GM12878 (cell line): ENCODE data around the gene NFATC2. TPM values are rescaled to one million over a fixed set of nuclear protein-coding genes. Genes with fewer than 3 reads are reported as not detected.

Experiments
- ATAC-seq: fragments of 200-7000 bp; cut with Tn5 transposase; 3 replicates; pipeline ENCODE4 v1.9.1; 2020; ENCODE audit warnings: mild to moderate bottlenecking, moderate library complexity
- BruUV-seq: library from RNA; stranded (reverse); fragments of 400-500 nt; replicated peaks from 2 replicates; lab custom pipeline; 2021; lab: Mats Ljungman, UMichigan
- CTCF ChIA-PET: fragments of 300-600 bp; sonication (Branson Sonifier 250); formaldehyde crosslinking; extraction: SDS; loops from one replicate; lab custom pipeline; 2021; ENCODE audit warnings: inconsistent platforms; lab: Yijun Ruan, JAX
- POLR2A ChIA-PET: fragments of 350-600 bp; formaldehyde crosslinking; extraction: SDS; loops from one replicate; lab custom pipeline; 2021; ENCODE audit warnings: inconsistent platforms; lab: Charles Lee
- RAD21 ChIA-PET: fragments of 300-600 bp; sonication (Branson Sonifier 250); formaldehyde crosslinking; loops from one replicate; lab custom pipeline; 2023; ENCODE audit warnings: antibody characterized with exemption; ENCODE audit not compliant: unreplicated experiment; lab: Charles Lee
- SMC1A ChIA-PET: fragments of 300-600 bp; sonication (Branson Sonifier 250); formaldehyde crosslinking; loops from one replicate; lab custom pipeline; 2023; ENCODE audit not compliant: unreplicated experiment, uncharacterized antibody; lab: Charles Lee
- DNase-seq: peaks from one replicate; pipeline ENCODE4 v3.0.0-alpha.2; 2011; ENCODE audit warnings: low read depth, low spot score
- FAIRE-seq: peaks from 3 replicates; lab custom pipeline; 2011; peaks lifted over from hg19 to GRCh38; lab: Jason Lieb, UNC
- H2AFZ ChIP-seq: 2 replicates; pipeline ENCODE4 v1.6.0; 2011; ENCODE audit warnings: low read depth, low read length, control low read depth; ENCODE audit not compliant: control insufficient read depth
- H3K27ac ChIP-seq: 2 replicates; pipeline ENCODE4 v1.5.1; 2011; ENCODE audit warnings: control low read depth; ENCODE audit not compliant: control insufficient read depth, insufficient read depth
- H3K27me3 ChIP-seq, 2 experiments: replicated peaks in 1 of 2; 2 replicates each; pipeline versions ENCODE4 v1.6.0 to v1.6.1; 2011; ENCODE audit warnings: low read length in 1 of 2; ENCODE audit not compliant: control insufficient read depth in 2 of 2, insufficient read depth in 2 of 2
- H3K36me3 ChIP-seq, 2 experiments: 2 replicates each; pipeline ENCODE4 v1.5.1; 2011; ENCODE audit warnings: low read length in 1 of 2; ENCODE audit not compliant: control insufficient read depth in 2 of 2, insufficient read depth in 2 of 2
- H3K4me1 ChIP-seq: 2 replicates; pipeline ENCODE4 v1.6.1; 2011; ENCODE audit warnings: mild to moderate bottlenecking, low read length, moderate library complexity, mixed read lengths; ENCODE audit not compliant: control insufficient read depth, insufficient read depth
- H3K4me2 ChIP-seq: 2 replicates; pipeline ENCODE4 v1.6.0; 2011; ENCODE audit warnings: control low read depth; ENCODE audit not compliant: control insufficient read depth, insufficient read depth
- H3K4me3 ChIP-seq: fragments of 200-600 bp; sonication (generic); 2 replicates; pipeline ENCODE4 v1.5.1; 2016
- H3K79me2 ChIP-seq: 2 replicates; pipeline ENCODE4 v1.6.0; 2011; ENCODE audit warnings: low read length; ENCODE audit not compliant: control insufficient read depth, insufficient read depth
- H3K9ac ChIP-seq: 2 replicates; pipeline ENCODE4 v1.8.0; 2011; ENCODE audit warnings: low read length, control low read depth, mixed read lengths; ENCODE audit not compliant: control insufficient read depth, insufficient read depth
- H3K9me3 ChIP-seq: replicated peaks from 3 replicates; pipeline ENCODE4 v1.5.1; 2011; ENCODE audit warnings: mild to moderate bottlenecking, low read length; ENCODE audit not compliant: control insufficient read depth, insufficient read depth
- H4K20me1 ChIP-seq: 2 replicates; pipeline ENCODE4 v1.6.0; 2011; ENCODE audit not compliant: control insufficient read depth, insufficient read depth
- BACH1 ChIP-seq: fragments of 450-650 bp; IDR thresholded peaks from 2 replicates; pipeline ENCODE4 v1.6.1; 2017; ENCODE audit warnings: mild to moderate bottlenecking, borderline replicate concordance
- BCL3 ChIP-seq: IDR thresholded peaks from 2 replicates; pipeline ENCODE4 v1.6.1; 2011; ENCODE audit warnings: borderline replicate concordance, low read depth, mild to moderate bottlenecking, moderate library complexity, low read length; ENCODE audit not compliant: insufficient read depth, poor library complexity, severe bottlenecking
- CBX5 ChIP-seq: sonication (generic); IDR thresholded peaks from 2 replicates; pipeline ENCODE4 v1.6.1; 2016; ENCODE audit warnings: low read depth, moderate library complexity, mild to moderate bottlenecking, inconsistent platforms
- DPF2 ChIP-seq: fragments of 450-650 bp; IDR thresholded peaks from 2 replicates; pipeline ENCODE4 v1.6.1; 2017; ENCODE audit warnings: mild to moderate bottlenecking
- EGR1 ChIP-seq, 2 experiments: IDR thresholded peaks; 1 replicate in 1 of 2; 2 replicates in 1 of 2; pipeline ENCODE4 v1.6.1; 2011 to 2012; ENCODE audit warnings: low read depth in 2 of 2, low read length in 2 of 2, borderline replicate concordance in 1 of 2, mild to moderate bottlenecking in 1 of 2, moderate library complexity in 1 of 2
- ETV6 ChIP-seq, 2 experiments: fragments of 450-650 bp in 1 of 2; IDR thresholded peaks in 1 of 2; conservative IDR thresholded peaks in 1 of 2; 2 replicates each; pipeline ENCODE4 v1.6.1; 2014; ENCODE audit warnings: antibody characterized with exemption in 1 of 2, borderline replicate concordance in 1 of 2, low read depth in 1 of 2, mild to moderate bottlenecking in 1 of 2, moderate library complexity in 1 of 2
- NFYA ChIP-seq: IDR thresholded peaks from 2 replicates; pipeline ENCODE4 v1.6.1; 2011; ENCODE audit warnings: low read depth, mild to moderate bottlenecking, low read length, improper control_type of control experiment, borderline replicate concordance
- POLR2A ChIP-seq: IDR thresholded peaks from 2 replicates; pipeline ENCODE4 v1.6.1; 2011; ENCODE audit warnings: low read depth, mild to moderate bottlenecking, low read length
- RUNX3 ChIP-seq: IDR thresholded peaks from 2 replicates; pipeline ENCODE4 v1.6.1; 2012; ENCODE audit warnings: low read length, inconsistent platforms
- TAF1 ChIP-seq: IDR thresholded peaks from 2 replicates; pipeline ENCODE4 v1.6.1; 2011; ENCODE audit warnings: mild to moderate bottlenecking, low read depth, low read length, borderline replicate concordance
- TCF3 ChIP-seq: IDR thresholded peaks from 2 replicates; pipeline ENCODE4 v1.6.1; 2012; ENCODE audit warnings: low read depth, mild to moderate bottlenecking, low read length, borderline replicate concordance; ENCODE audit not compliant: insufficient read depth
- WGBS: methylation state at CpG from one replicate; pipeline ENCODE4 v1.1.6; 2016; ENCODE audit warnings: low lambda C conversion rate; ENCODE audit not compliant: insufficient replicate concordance, insufficient coverage; ENCODE audit errors: missing lambda C conversion rate; 5-methylcytosine and 5-hydroxymethylcytosine counted together
- in situ Hi-C: fragments of 300-500 bp; cut with MboI; formaldehyde crosslinking; loops from 9 replicates; pipeline ENCODE4 v1.14.3; 2018; ENCODE audit warnings: mixed read lengths
- intact Hi-C: fragments of 100-400 bp; cut with micrococcal nuclease; formaldehyde crosslinking; loops from one replicate; pipeline ENCODE4 v1.14.2; 2022; ENCODE audit not compliant: unreplicated experiment
- polyA plus RNA-seq, 11 experiments: library from polyadenylated mRNA; depleted of rRNA in 4 of 11; unstranded in 6 of 11; stranded (reverse) in 5 of 11; fragments of >200 nt; fragmentation: Nextera tagmentation in 4 of 11; fragmentation: Illumina TruSeq in 1 of 11; extraction: Ambion mirVana in 4 of 11; extraction: Trizol in 1 of 11; gene quantifications; 1 replicate in 1 of 11; 2 replicates in 10 of 11; pipeline versions ENCODE4 v1.2.1 to v1.2.3, GENCODE V29; 2011 to 2016; ENCODE audit warnings: inconsistent platforms in 2 of 11, missing spikeins in 2 of 11, low read depth in 1 of 11
- total RNA-seq, 4 experiments: library from RNA; depleted of rRNA in 3 of 4; stranded (reverse); fragments of >200 nt in 3 of 4; fragmentation: Illumina TruSeq in 1 of 4; extraction: Trizol in 1 of 4; gene quantifications; 2 replicates each; pipeline versions ENCODE4 v1.2.1 to v1.2.3, GENCODE V29; 2013 to 2021

NFATC2 gene
- total and polyA plus RNA-seq, 10 of the 15 experiments (the other 5 are each of a cell fraction or from before 2014, with no cell fraction given): 3.3 to 20.0 (median 7.3) TPM

- no peaks in the 10 kb centered on the region for H3K79me2 ChIP-seq
- H3K4me2 ChIP-seq: no peak overlapping the region
- no peak overlapping the region for H3K27ac ChIP-seq
- ATAC-seq: no peak
- DNase-seq: no peak
- H3K27me3 ChIP-seq: no peaks in the 10 kb centered on the region
- ChIA-PET CTCF (interaction anchor here (0.6 to 1.6 kb wide), 2 partner anchors 10 to 1213 kb away, joined by 3 to 4 read pairs; no protein-coding TSS in a partner anchor), SMC1A (no interaction called here), POLR2A (interaction anchor here (2.6 kb wide), 1 partner anchor 13 kb away, joined by 8 read pairs; no protein-coding TSS in a partner anchor), RAD21 (interaction anchor here (1.7 kb wide), 1 partner anchor 9 kb away, joined by 5 read pairs; no protein-coding TSS in a partner anchor)
- no TSS peak for BruUV-seq
- peaks cover 3 to 9% of the 10 kb centered on the region in 2 experiments; a peak in 3 of 4 replicates for H3K36me3 ChIP-seq
- no peaks in the 10 kb centered on the region for H4K20me1 ChIP-seq
- no peak overlapping the region for H3K4me3 ChIP-seq
- FAIRE-seq: no peak
- WGBS: 100% methylated on average over 1 of the region's 1 CpG
- intact Hi-C loops: no loop called here
- TF ChIP-seq CBX5 (no peak), TAF1 (no peak), RUNX3 (no peak), TCF3 (no peak), DPF2 (no peak), NFYA (no peak), BCL3 (no peak), POLR2A (no peak), ETV6 (conservative IDR thresholded peaks at IDR 0.05 in 1 of 2, IDR thresholded peaks at IDR 0.05 in 1 of 2; ENCODE audit: borderline replicate concordance in 1 of 2, low read depth in 1 of 2) (no peak), EGR1 (IDR thresholded peaks at IDR 0.05; ENCODE audit: borderline replicate concordance in 1 of 2, low read depth in 2 of 2, low read length in 2 of 2) (no peak), BACH1 (no peak)
- H3K9ac ChIP-seq: no peak overlapping the region
- H3K4me1 ChIP-seq: peaks cover 19% of the 10 kb centered on the region
- in situ Hi-C loops: no loop called here
- no peak overlapping the region for H2AFZ ChIP-seq
- H3K9me3 ChIP-seq: no peaks in the 10 kb centered on the region
Observed at GRCh38 chr20:51391926-51392325, 150.6 kb downstream of the NFATC2 start.
